B cell (primary cell): ENCODE data around the gene GALNT18. TPM values are rescaled to one million over a fixed set of nuclear protein-coding genes. Genes with fewer than 3 reads are reported as not detected.

Source experiments
- ATAC-seq: fragments of 200-7000 bp; cut with Tn5 transposase; one replicate; pipeline ENCODE4 v1.10.0; 2021; ENCODE audit warnings: low read depth, mild to moderate bottlenecking, moderate number of reproducible peaks, moderate library complexity
- CTCF ChIA-PET: fragments of 350-600 bp; sonication (Branson Sonifier 250); formaldehyde crosslinking; loops from one replicate; lab custom pipeline; 2021; ENCODE audit warnings: antibody characterized with exemption, inconsistent platforms; lab: Charles Lee
- POLR2A ChIA-PET: fragments of 350-600 bp; sonication (Branson Sonifier 250); formaldehyde crosslinking; loops from one replicate; lab custom pipeline; 2021; ENCODE audit warnings: antibody characterized with exemption; lab: Charles Lee
- DNase-seq: peaks from one replicate; pipeline ENCODE4 v3.0.0; 2013
- H2AFZ ChIP-seq: 2 replicates; pipeline ENCODE4 v1.6.1; 2012; ENCODE audit warnings: mild to moderate bottlenecking, low read depth, low read length; ENCODE audit not compliant: insufficient read depth, poor library complexity, severe bottlenecking
- H3K27ac ChIP-seq, 2 donors: 1 replicate in 1 of 2; 2 replicates in 1 of 2; pipeline ENCODE4 v1.5.1; 2012 to 2013; ENCODE audit warnings: low read length in 2 of 2, mild to moderate bottlenecking in 2 of 2, moderate library complexity in 1 of 2
- H3K27me3 ChIP-seq, 4 experiments: fragments of 200-600 bp in 1 of 4; sonication (generic) in 1 of 4; replicated peaks in 1 of 4; 1 replicate in 2 of 4; 2 replicates in 2 of 4; pipeline versions ENCODE4 v1.6.1 to v1.7.0; 2013 to 2016; ENCODE audit warnings: low read length in 3 of 4, mild to moderate bottlenecking in 2 of 4, mixed read lengths in 1 of 4, moderate library complexity in 1 of 4; ENCODE audit not compliant: insufficient read depth in 4 of 4, control insufficient read depth in 3 of 4; ENCODE audit errors: control extremely low read depth in 1 of 4
- H3K36me3 ChIP-seq, 2 experiments: replicated peaks in 1 of 2; 1 replicate in 1 of 2; 2 replicates in 1 of 2; pipeline versions ENCODE4 v1.6.1 to v1.7.1; 2013; ENCODE audit warnings: low read length in 1 of 2; ENCODE audit not compliant: insufficient read depth in 2 of 2, control insufficient read depth in 1 of 2; ENCODE audit errors: control extremely low read depth in 1 of 2, extremely low read depth in 1 of 2
- H3K4me1 ChIP-seq, 2 donors: fragments of 200-600 bp in 1 of 2; sonication (generic) in 1 of 2; 1 replicate in 1 of 2; 2 replicates in 1 of 2; pipeline versions ENCODE4 v1.5.1 to v1.6.1; 2013 to 2017; ENCODE audit warnings: low read length in 2 of 2; ENCODE audit not compliant: control insufficient read depth in 2 of 2, insufficient read depth in 2 of 2
- H3K4me2 ChIP-seq: replicated peaks from 2 replicates; pipeline ENCODE3; 2012; ENCODE audit warnings: mild to moderate bottlenecking, low read depth, low read length; ENCODE audit not compliant: poor library complexity, severe bottlenecking
- H3K4me3 ChIP-seq, 5 experiments: fragments of 200-600 bp in 1 of 5; sonication (generic) in 1 of 5; 1 replicate in 3 of 5; 2 replicates in 2 of 5; pipeline versions ENCODE4 v1.5.1 to v1.7.0; 2011 to 2016; ENCODE audit warnings: low read length in 4 of 5, mild to moderate bottlenecking in 4 of 5, low read depth in 2 of 5, control low read depth in 1 of 5, moderate library complexity in 1 of 5; ENCODE audit not compliant: insufficient read depth in 1 of 5; ENCODE audit errors: control extremely low read depth in 1 of 5, extremely low read depth in 1 of 5
- H3K79me2 ChIP-seq: fragments of 200-600 bp; sonication (generic); one replicate; pipeline ENCODE4 v1.6.0; 2016; ENCODE audit warnings: low read length; ENCODE audit not compliant: control insufficient read depth, insufficient read depth
- H3K9ac ChIP-seq: fragments of 200-600 bp; sonication (generic); 2 replicates; pipeline ENCODE4 v1.6.1; 2017; ENCODE audit warnings: mild to moderate bottlenecking, low read length, moderate library complexity
- H3K9me3 ChIP-seq, 3 donors: one replicate each; pipeline versions ENCODE4 v1.6.1 to v1.7.1; 2013; ENCODE audit warnings: low read length in 2 of 3; ENCODE audit not compliant: control insufficient read depth in 2 of 3, insufficient read depth in 1 of 3; ENCODE audit errors: control extremely low read depth in 1 of 3
- H4K20me1 ChIP-seq: 2 replicates; pipeline ENCODE4 v1.6.0; 2012; ENCODE audit warnings: mild to moderate bottlenecking, low read length; ENCODE audit not compliant: insufficient read depth, control insufficient read depth, poor library complexity, severe bottlenecking
- H3K27ac Mint-ChIP-seq: one replicate; pipeline ENCODE4 v1.8.0; 2021; ENCODE audit warnings: mixed read lengths
- H3K27me3 Mint-ChIP-seq: one replicate; pipeline ENCODE4 v1.8.0; 2021; ENCODE audit warnings: mixed read lengths
- H3K4me1 Mint-ChIP-seq: one replicate; pipeline ENCODE4 v1.8.0; 2021; ENCODE audit warnings: mixed read lengths
- H3K4me3 Mint-ChIP-seq: one replicate; pipeline ENCODE4 v1.8.0; 2021; ENCODE audit warnings: mixed read lengths
- H3K9me3 Mint-ChIP-seq: one replicate; pipeline ENCODE4 v1.8.0; 2022; ENCODE audit warnings: mixed read lengths; ENCODE audit not compliant: insufficient read depth
- EZH2 ChIP-seq: IDR thresholded peaks from 2 replicates; pipeline ENCODE4 v1.6.1; 2012; ENCODE audit warnings: borderline replicate concordance, low read depth, mild to moderate bottlenecking, moderate library complexity, low read length; ENCODE audit not compliant: insufficient read depth, poor library complexity, severe bottlenecking
- WGBS: methylation state at CpG from one replicate; pipeline ENCODE4 v1.1.5; 2013; ENCODE audit warnings: missing lambda C conversion rate; ENCODE audit not compliant: insufficient coverage; 5-methylcytosine and 5-hydroxymethylcytosine counted together
- intact Hi-C: fragments of 100-400 bp; cut with micrococcal nuclease; formaldehyde crosslinking; loops from one replicate; pipeline ENCODE4 v1.10.0; 2022
- polyA plus RNA-seq: library from polyadenylated mRNA; depleted of rRNA; stranded (reverse); fragments of >200 nt; gene quantifications from 2 replicates; pipeline ENCODE4 v1.2.3, GENCODE V29; 2012
- total RNA-seq, 2 donors: library from RNA; stranded (reverse); fragments of 120-200 nt in 1 of 2; gene quantifications; 1 replicate in 1 of 2; 2 replicates in 1 of 2; pipeline versions ENCODE4 v1.2.3 to v1.2.4, GENCODE V29; 2013 to 2022
- TF ChIP-seq, protein P1 (sequence below): fragments of 200-600 bp; IDR thresholded peaks from one replicate; pipeline ENCODE4 v1.8.0; 2022; ENCODE audit warnings: antibody characterized with exemption, mild to moderate bottlenecking

Gene GALNT18
- total and polyA plus RNA-seq, 2 donors (not counting 1 experiment from before 2014, with no cell fraction given): not detected

DNA sequence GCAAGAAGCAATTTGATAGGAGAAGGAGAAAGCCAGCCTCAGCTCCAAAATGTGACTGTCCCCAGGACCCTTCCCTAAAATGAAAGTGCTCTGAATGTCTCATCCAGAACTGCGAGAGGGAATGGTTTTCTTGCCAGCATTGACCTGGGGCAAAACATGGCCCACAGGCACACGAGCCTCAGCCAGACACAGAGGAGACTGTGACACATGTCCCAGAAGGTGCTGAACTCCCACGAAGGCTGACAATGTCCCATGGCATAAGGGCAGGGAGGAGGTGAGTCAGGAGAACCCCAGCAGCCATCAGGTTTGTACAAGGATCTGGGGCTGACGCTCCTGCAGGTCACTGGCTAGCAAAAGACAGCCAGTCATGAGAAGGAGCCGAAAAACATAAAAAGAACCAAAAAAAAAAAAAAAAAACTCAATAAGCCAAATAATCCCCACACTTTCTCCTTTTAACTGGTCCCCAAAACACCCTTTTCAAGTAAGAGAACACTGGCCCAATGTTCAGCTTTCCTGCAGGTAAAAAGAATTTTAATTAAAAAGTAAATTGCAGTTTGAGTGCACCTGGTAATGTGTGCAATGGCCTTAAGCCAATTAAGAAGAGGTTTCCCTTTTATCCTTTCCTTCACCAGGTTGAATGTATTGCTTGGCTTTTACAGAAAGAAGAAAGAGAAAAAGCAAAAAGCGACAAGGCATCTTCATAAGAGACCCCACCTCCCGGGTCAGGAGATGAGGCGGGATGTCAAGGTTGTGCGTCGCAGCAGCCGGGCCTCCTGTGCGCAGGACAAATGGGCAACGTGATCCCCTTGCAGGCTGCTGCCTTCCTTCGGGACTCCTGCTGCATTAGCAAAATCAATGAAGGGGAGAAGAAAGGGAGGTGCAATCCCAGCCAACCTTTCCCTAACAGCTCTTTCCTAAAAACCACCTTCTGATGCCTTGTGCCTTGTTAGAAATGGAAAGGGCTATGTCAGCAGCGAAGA lies 43.6 kb downstream of the GALNT18 start:
- intact Hi-C loops: no loop called here
- 92% methylated on average over 14 of the region's 15 CpGs for WGBS
- ChIA-PET POLR2A (no interaction called here), CTCF (no interaction called here)
- H3K9me3 Mint-ChIP-seq: no peaks in the 10 kb centered on the region
- TF ChIP-seq EZH2: no peak
- TF ChIP-seq, protein P1, sequence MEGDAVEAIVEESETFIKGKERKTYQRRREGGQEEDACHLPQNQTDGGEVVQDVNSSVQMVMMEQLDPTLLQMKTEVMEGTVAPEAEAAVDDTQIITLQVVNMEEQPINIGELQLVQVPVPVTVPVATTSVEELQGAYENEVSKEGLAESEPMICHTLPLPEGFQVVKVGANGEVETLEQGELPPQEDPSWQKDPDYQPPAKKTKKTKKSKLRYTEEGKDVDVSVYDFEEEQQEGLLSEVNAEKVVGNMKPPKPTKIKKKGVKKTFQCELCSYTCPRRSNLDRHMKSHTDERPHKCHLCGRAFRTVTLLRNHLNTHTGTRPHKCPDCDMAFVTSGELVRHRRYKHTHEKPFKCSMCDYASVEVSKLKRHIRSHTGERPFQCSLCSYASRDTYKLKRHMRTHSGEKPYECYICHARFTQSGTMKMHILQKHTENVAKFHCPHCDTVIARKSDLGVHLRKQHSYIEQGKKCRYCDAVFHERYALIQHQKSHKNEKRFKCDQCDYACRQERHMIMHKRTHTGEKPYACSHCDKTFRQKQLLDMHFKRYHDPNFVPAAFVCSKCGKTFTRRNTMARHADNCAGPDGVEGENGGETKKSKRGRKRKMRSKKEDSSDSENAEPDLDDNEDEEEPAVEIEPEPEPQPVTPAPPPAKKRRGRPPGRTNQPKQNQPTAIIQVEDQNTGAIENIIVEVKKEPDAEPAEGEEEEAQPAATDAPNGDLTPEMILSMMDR: no peak
- peaks cover 0 to 5% (median 0%) of the 10 kb centered on the region in 3 donors for H3K9me3 ChIP-seq
- no peaks in the 10 kb centered on the region for H3K36me3 ChIP-seq
- peaks cover 0 to 3% (median 0%) of the 10 kb centered on the region in 4 experiments for H3K27me3 ChIP-seq
- no peak overlapping the region for H3K4me3 Mint-ChIP-seq
- DNase-seq (no peak), ATAC-seq (no peak)
- H3K4me1 ChIP-seq: no peaks in the 10 kb centered on the region
- no peak overlapping the region for H3K4me3 ChIP-seq
- H3K4me2 ChIP-seq: no peak overlapping the region
- H3K79me2 ChIP-seq: no peaks in the 10 kb centered on the region
- no peak overlapping the region for H3K27ac ChIP-seq
- no peak overlapping the region for H3K27ac Mint-ChIP-seq
- no peaks in the 10 kb centered on the region for H4K20me1 ChIP-seq
- no peak overlapping the region for H2AFZ ChIP-seq
- H3K9ac ChIP-seq: no peak overlapping the region
- H3K4me1 Mint-ChIP-seq: no peaks in the 10 kb centered on the region
- H3K27me3 Mint-ChIP-seq: peaks cover 4% of the 10 kb centered on the region
